ENCODE data around the gene PALLD. TPM values are rescaled to one million over a fixed set of nuclear protein-coding genes. Genes with fewer than 3 reads are reported as not detected.

The PALLD gene
- total RNA-seq, 2 experiments from 2014 or later, result 2.4 to 2.8 TPM

DNA sequence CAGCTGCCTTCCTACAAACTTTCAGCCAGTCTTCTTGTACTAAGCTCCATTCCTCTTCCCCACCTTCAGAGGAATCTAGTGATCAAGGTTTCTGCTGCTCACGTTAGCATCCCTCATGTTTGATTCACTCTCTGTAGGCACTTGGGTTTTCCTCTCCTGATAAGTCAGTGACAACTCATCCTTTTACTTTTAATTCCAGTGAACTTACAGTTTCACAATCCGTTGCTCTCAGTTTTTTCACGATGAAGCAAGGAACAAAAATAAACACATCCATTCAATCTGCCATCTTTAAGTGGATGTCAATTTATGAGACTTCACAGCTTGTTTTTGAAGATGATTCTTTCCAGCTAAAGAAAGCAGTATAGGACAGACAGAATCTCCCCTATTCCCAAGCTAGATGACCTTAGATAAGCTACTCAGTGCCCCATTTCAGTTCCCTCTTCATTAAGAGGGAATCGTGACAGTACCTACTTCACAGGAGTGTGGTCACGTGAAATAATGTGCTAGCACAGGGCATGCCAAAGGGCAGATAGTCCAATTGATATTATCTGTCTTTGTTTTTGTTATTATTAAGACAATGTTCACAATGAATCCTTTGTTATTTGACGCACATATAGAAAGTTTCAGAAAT is 234.3 kb downstream of the PALLD start:
- H3K36me3 Mint-ChIP-seq (ENCODE audit: low read depth), result no peaks in the 10 kb centered on the region

DNA sequence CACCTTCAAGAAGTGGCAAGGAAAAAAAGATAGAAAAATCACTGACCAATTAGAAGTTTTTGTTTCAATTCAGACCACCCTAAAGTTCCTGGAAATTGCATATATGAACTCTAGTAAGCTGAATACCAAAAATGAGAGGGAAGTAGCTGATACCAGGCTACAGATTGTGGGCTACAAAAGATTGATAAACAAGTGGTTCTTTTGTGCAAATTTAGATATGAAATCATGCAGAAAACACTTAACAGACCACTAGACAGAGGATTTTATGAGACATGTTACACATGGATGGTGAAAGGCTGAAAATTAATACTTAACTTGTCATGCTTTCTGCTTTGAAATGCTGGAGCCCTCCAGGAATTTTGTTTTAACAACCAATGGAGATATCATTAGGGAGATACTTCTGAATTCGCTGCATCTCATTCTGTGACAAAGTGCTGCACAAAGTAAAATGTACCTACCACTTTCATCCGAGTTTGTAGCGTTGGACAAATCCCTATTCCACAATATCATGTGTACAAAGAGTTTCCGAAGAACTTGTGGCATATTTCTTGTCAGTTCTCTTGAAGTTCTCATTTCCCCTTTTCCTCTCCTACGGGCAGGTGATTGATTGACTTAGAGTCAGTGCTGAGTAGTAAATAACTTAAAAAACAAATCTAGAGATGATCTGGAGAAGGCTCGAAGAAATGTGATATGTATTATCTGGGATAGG is 235.0 kb downstream of the PALLD start:
- no peak overlapping the region for H3K4me3 Mint-ChIP-seq
- H3K27ac Mint-ChIP-seq, result no peak overlapping the region
- no peak for DNase-seq
- no peaks in the 10 kb centered on the region for H3K4me1 Mint-ChIP-seq
- H3K27me3 Mint-ChIP-seq, result peaks cover 35% of the 10 kb centered on the region
- POLR2A ChIA-PET, result no interaction called here
- no peaks in the 10 kb centered on the region for H3K36me3 Mint-ChIP-seq (ENCODE audit: low read depth)
- CTCF ChIA-PET, result no interaction called here
- H3K9me3 Mint-ChIP-seq, result peaks cover 3% of the 10 kb centered on the region

More for the DNA sequence above, 234.3 kb downstream of the PALLD start:
- CTCF ChIA-PET, result interaction anchor here (0.6 kb wide), 1 partner anchor 467 kb away, joined by 3 read pairs; no protein-coding TSS in a partner anchor
- no peak overlapping the region for H3K27ac Mint-ChIP-seq
- H3K4me1 Mint-ChIP-seq, result no peaks in the 10 kb centered on the region
- H3K9me3 Mint-ChIP-seq, result peaks cover 5% of the 10 kb centered on the region
- POLR2A ChIA-PET, result no interaction called here
- no peak overlapping the region for H3K4me3 Mint-ChIP-seq
- peaks cover 36% of the 10 kb centered on the region for H3K27me3 Mint-ChIP-seq
- no peak for DNase-seq

DNA sequence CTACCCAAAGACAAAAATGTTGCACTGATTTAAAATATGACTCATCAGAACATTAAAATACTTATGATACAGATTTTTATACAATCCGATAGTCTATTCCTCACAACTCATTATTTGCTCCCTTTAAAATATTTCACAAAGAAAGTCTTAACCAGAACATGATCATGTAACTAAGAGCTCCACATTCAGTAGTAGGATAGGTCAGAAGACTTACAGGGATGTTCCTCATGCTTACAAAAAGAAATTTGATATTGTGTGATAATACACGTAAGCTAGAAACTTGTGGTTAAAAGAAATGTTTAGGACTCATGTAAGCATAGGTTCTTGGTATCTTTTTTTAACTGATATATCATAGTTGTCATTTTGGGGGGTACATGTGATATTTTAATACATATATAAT is 235.9 kb downstream of the PALLD start:
- Mint-ChIP-seq H3K36me3 (ENCODE audit: low read depth) (no peaks in the 10 kb centered on the region), H3K27ac (no peak overlapping the region), H3K4me1 (no peaks in the 10 kb centered on the region), H3K4me3 (no peak overlapping the region), H3K9me3 (peaks cover 3% of the 10 kb centered on the region), H3K27me3 (peaks cover 34% of the 10 kb centered on the region)
- ChIA-PET CTCF (interaction anchor here (1.2 kb wide), 1 partner anchor 22 kb away, joined by 3 read pairs; no protein-coding TSS in a partner anchor), POLR2A (no interaction called here)
- no peak for DNase-seq

DNA sequence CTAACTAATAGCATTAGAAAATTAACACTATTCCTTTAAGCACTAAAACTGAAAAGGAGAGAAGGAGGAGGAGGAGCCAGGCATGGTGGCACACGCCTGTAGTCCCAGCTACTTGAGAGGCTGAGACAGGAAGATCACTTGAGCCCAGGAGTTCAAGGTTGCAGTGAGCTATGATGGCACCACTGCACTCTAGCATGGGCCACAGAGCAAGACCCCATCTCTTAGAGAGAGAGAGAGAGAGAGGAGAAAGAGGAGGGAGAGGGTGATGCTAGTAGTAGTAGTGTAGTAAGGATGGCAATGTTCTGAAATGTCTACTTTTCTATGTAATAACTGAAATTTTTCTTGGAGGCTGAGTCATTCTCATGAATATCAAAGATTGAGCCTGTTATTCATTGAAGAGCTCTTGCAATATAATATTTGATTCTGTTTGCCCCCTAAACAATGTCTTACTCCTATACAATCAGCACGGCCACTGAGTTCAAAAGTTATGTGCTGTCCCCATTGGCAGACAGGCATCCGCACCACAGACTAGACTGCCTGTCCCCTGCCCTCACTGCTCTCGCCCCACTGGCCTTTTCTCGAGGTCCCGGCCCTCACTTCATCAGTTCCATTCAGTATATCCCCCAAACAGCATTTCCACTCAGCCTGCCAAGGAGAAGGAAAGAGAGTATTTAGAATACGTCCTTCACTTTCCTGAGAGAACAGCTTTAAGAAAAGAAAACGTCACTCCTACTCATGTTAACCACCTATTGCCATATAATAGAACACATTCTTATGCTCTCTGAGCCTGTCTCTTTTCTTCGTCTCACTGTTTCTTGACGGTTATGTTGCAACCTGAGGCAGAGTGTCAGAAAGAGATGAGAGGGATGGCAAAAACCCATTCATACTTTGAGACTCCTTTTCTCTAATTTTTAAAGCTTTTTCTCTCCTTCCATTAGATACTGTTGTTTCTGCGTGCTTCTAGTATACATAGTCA is 238.1 kb downstream of the PALLD start:
- no peak overlapping the region for H3K4me3 Mint-ChIP-seq
- no peak for DNase-seq
- CTCF ChIA-PET, result interaction anchor here (1.2 kb wide), 1 partner anchor 101 kb away, joined by 3 read pairs; no protein-coding TSS in a partner anchor
- POLR2A ChIA-PET, result no interaction called here
- H3K4me1 Mint-ChIP-seq, result no peaks in the 10 kb centered on the region
- no peak overlapping the region for H3K27ac Mint-ChIP-seq
- no peaks in the 10 kb centered on the region for H3K36me3 Mint-ChIP-seq (ENCODE audit: low read depth)
- peaks cover 22% of the 10 kb centered on the region for H3K27me3 Mint-ChIP-seq
- no peaks in the 10 kb centered on the region for H3K9me3 Mint-ChIP-seq

DNA sequence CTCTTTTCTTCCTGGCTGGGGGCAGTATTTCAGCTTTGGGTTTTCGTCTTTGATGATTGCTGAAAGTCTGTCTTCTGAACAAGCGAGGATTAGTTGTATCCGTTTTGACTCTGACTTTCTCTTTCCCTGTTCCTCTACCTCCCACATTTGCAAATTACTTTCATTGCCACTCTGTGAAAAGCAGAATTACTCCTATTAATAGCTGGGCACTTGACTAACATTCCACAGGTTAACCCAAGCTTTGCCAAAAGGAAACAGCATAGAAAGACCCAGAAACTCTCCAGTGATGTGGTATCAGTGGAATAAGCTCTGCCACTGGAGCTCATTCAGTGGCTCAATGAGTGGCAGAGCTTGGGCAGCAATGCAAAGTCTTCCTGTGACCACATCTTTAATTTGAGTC is 238.9 kb downstream of the PALLD start:
- H3K9me3 Mint-ChIP-seq, result no peaks in the 10 kb centered on the region

DNA sequence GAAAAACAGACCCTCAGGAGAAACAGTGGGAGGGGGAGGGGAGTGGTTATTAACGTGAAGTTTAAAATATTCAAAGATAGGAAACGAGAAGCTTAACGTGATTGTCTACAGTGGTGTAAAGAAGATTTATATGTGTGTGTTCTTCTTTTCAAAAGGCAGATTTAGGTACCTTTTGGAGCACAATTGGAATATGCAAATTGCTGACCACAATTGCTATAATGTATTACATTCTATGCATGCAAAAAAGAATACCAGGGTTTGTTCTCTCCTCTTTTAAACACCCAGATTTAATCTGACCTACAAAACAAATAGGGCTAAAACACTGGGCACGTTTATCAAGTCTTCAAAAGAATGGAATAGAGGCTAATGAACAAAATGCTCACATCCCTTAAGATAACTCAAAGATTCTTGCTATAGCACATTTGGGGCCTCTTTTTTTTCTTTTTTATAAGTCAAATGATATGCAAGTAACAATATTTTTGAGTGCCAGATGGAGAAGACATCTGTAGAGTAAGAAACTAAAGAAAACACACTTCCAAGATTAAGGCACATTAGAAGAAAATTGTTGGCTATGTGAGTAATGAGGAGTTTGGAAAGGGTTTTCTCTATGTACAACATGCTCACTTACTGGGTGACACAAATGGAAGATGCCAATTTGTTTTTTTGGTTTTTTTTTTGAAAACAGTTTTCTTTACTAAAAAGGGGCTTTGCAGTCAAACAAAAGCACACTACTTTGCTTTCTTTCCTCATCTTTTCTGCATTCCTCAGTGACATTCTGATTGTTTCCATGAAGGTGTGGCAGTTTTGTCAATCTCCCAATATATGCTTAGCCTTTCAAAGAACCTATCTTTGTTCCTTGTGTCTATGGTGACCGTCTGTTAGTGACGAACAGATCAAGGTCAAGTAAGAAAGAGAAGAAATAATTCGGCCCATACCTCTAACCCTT is 240.3 kb downstream of the PALLD start:
- no peak for DNase-seq
- CTCF ChIA-PET, result interaction anchor here (1.3 kb wide), 1 partner anchor 10 kb away, joined by 3 read pairs; no protein-coding TSS in a partner anchor
- no peaks in the 10 kb centered on the region for H3K9me3 Mint-ChIP-seq

More for the DNA sequence above, 238.9 kb downstream of the PALLD start:
- ChIA-PET POLR2A (no interaction called here), CTCF (interaction anchor here (1.2 to 1.3 kb wide), 2 partner anchors 11 to 100 kb away, joined by 3 read pairs; no protein-coding TSS in a partner anchor)
- Mint-ChIP-seq H3K4me3 (no peak overlapping the region), H3K27ac (no peak overlapping the region), H3K36me3 (ENCODE audit: low read depth) (no peaks in the 10 kb centered on the region), H3K4me1 (no peaks in the 10 kb centered on the region), H3K27me3 (peaks cover 17% of the 10 kb centered on the region)
- DNase-seq, result no peak

DNA sequence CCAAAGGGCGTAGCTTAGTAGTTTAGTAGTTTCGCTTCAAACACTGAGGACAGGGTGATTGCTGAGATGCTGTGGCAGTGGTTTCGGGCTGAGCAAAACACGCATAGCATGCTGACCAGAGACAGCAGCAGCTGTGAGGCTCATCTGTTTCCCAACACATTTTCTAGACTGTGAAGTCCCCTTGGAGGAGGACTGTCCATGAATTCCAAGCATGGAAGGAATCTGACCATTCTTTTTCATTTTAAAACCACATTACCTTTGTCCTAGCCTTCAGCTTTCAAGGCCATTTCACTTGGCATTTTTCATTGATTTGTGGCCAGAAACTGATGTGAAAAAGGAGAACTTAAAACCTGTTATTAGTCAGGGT is 240.9 kb downstream of the PALLD start:
- no peak for DNase-seq
- POLR2A ChIA-PET, result no interaction called here
- H3K4me3 Mint-ChIP-seq, result no peak overlapping the region
- CTCF ChIA-PET, result interaction anchor here (0.6 kb wide), 1 partner anchor 997 kb away, joined by 3 read pairs; no protein-coding TSS in a partner anchor
- H3K27me3 Mint-ChIP-seq, result peaks cover 21% of the 10 kb centered on the region
- no peaks in the 10 kb centered on the region for H3K36me3 Mint-ChIP-seq (ENCODE audit: low read depth)
- no peak overlapping the region for H3K27ac Mint-ChIP-seq
- no peaks in the 10 kb centered on the region for H3K9me3 Mint-ChIP-seq
- H3K4me1 Mint-ChIP-seq, result no peaks in the 10 kb centered on the region

More for the DNA sequence above, 240.3 kb downstream of the PALLD start:
- Mint-ChIP-seq H3K27ac (no peak overlapping the region), H3K27me3 (peaks cover 17% of the 10 kb centered on the region), H3K4me1 (no peaks in the 10 kb centered on the region), H3K36me3 (ENCODE audit: low read depth) (no peaks in the 10 kb centered on the region), H3K4me3 (no peak overlapping the region)
- POLR2A ChIA-PET, result no interaction called here

DNA sequence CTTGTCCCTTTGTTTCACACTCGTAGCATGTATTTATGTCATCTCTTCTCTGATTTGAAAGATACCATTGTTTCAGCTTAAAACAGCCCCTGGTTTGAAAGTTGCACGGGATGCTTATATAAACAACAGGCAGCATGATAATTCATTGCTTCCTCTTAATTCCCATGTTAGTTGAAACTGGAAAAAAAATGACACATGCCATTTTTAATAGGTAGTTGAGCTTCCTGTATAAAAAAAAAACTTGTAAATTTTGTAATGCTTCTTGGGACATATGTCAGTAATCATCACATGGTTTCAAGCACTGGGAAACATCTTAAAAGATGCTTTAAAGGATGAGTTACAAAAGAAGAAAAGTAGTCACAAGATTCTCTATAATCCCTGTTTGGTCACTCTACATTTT is 243.0 kb downstream of the PALLD start:
- no peak for DNase-seq
- no peaks in the 10 kb centered on the region for H3K9me3 Mint-ChIP-seq
- ChIA-PET POLR2A (no interaction called here), CTCF (no interaction called here)
- H3K27ac Mint-ChIP-seq, result no peak overlapping the region
- H3K27me3 Mint-ChIP-seq, result peaks cover 27% of the 10 kb centered on the region
- H3K4me1 Mint-ChIP-seq, result no peaks in the 10 kb centered on the region
- H3K4me3 Mint-ChIP-seq, result no peak overlapping the region
- H3K36me3 Mint-ChIP-seq (ENCODE audit: low read depth), result no peaks in the 10 kb centered on the region

DNA sequence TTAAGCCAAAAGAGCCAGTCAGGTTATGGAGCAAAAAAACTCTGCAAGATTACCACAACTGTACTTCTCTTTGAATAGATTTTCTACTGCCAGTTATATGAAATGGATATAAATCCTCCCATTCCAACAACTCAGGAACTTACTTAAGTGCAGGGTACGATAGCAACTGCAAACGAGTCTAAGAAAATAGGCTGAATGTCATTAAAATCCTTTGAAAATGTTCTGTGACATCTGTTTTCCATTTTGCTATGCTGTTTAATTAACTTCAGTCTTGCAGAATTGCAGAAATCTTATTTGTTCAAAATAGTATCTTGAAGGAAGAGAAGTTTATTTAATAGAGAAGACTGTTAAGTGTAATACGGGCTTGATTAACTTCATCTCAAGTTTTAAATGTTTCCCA is 243.8 kb downstream of the PALLD start:
- Mint-ChIP-seq H3K36me3 (ENCODE audit: low read depth) (no peaks in the 10 kb centered on the region), H3K4me3 (no peak overlapping the region), H3K9me3 (no peaks in the 10 kb centered on the region), H3K4me1 (no peaks in the 10 kb centered on the region), H3K27ac (no peak overlapping the region), H3K27me3 (peaks cover 22% of the 10 kb centered on the region)
- no peak for DNase-seq
- ChIA-PET CTCF (no interaction called here), POLR2A (no interaction called here)

DNA sequence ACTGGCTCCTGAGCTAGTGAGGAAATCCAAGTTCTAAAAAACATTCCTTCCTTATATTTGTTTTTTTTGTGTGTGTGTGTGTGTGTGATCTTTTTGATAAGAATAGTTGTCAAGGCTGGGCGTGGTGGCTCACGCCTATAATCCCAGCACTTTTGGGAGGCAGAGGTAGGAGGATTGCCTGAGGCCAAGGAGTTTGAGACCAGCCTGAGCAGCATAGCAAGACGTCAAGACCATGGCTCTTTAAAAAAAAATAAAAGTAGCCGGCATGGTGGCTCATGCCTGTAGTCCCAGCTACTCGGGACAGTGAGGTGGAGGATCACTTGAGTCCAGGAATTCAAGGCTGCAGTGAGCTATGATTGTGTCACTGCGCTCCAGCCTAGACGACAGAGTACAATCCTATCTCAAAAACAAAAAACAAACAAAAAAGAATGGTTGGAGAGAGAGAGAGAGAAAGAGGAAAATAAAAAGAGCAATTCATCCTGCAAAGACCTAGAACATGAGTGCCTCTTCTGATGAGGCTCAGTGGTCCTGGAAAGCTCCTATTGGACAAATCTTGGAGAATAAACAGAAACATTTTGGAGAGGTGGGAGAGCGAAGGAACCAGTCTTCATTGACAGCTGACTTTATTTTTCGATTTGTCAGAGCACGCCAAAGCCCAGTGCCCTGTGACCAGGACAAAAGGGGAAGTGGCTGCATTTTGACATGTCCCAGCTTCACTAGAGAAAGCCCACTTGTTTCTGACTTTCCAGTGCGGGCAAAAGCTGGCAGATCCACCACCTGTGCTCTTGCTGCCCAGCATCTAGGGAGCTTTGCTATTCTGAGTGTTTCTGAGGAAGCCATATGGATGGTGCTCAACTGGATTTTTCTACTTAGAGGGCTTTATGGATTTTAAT is 244.7 kb downstream of the PALLD start:
- Mint-ChIP-seq H3K9me3 (no peaks in the 10 kb centered on the region), H3K4me3 (no peak overlapping the region), H3K27ac (no peak overlapping the region), H3K27me3 (peaks cover 22% of the 10 kb centered on the region), H3K36me3 (ENCODE audit: low read depth) (no peaks in the 10 kb centered on the region), H3K4me1 (no peaks in the 10 kb centered on the region)
- ChIA-PET POLR2A (no interaction called here), CTCF (no interaction called here)
- DNase-seq, result no peak

DNA sequence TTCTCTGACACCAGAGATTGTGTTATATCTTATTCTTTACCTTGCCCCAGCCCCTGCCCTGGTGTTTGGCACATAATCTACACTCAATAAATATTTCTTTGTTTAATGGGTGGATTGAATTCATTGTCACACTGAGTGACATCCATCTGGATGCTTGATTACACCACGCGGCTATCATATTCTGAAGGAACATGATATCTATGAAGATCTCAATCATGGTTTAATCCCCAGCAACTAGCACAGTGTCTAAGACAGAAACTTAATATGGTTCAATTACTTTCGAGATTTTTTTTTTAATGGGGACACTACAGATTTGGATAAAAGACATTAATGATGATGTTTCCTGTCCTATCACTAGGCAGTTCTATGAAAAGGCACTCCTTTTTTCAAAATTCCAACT is 246.3 kb downstream of the PALLD start:
- no peak for DNase-seq
- Mint-ChIP-seq H3K4me3 (no peak overlapping the region), H3K27ac (no peak overlapping the region), H3K9me3 (no peaks in the 10 kb centered on the region), H3K36me3 (ENCODE audit: low read depth) (no peaks in the 10 kb centered on the region), H3K4me1 (no peaks in the 10 kb centered on the region), H3K27me3 (peaks cover 23% of the 10 kb centered on the region)
- CTCF ChIA-PET, result no interaction called here
- POLR2A ChIA-PET, result no interaction called here

All from activated CD4-positive, alpha-beta T cell treated with anti-CD3 and anti-CD28 coated beads, Interleukin-2, amount 10 ng/mL, durations not matched to agents 7 days and 5 days (primary cell).